Measurements from ENCODE around the gene NUDT1. TPM values are rescaled to one million over a fixed set of nuclear protein-coding genes. Genes with fewer than 3 reads are reported as not detected.

The NUDT1 gene
- total and polyA plus RNA-seq, 2 experiments from 2014 or later = 9.6 to 16.3 TPM

DNA sequence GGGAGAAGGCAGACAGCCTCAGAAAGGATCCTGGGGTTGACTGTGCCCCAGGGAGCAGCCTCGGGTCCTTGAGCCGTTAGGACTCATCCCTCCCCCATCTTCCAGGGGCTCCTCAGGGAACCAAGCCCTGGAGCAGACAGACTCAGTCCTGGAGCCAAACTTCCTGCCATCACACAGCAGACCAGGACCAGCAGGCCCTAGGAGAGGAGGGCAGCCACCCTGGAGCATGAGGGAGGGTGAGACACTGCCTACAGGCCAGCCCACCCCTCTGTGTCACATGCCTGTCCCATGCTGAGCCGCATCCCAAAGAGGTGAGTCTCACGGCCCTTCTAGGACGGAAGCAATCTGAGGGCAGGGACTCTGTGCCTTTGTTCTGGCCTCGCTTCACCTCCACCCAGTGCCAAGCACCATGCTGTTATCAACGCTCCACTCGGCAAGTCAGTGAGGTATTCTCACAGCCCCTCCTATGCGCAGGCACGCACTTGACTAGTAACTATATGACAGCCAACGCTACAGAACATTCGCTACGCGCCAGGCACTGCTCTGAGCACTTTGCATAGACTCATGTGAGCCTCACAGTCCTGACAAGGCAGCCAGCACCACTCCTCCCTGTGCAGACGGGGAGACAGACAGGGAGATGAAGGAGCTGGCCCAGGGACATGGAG lies 28.3 kb upstream of the NUDT1 start:
- Histone ChIP-seq H3K4me3 (no peak overlapping the region), H4K20me1 (ENCODE audit: insufficient read depth, poor library complexity, severe bottlenecking) (no peaks in the 10 kb centered on the region), H3K79me2 (no peaks in the 10 kb centered on the region), H3K27me3 (no peaks in the 10 kb centered on the region), H3K27ac (no peak overlapping the region), H3K4me1 (ENCODE audit: insufficient read depth) (no peaks in the 10 kb centered on the region), H3K4me2 (no peak overlapping the region), H2AFZ (no peak overlapping the region), H3K36me3 (replicated peaks; ENCODE audit: insufficient read depth, low read depth) (no peaks in the 10 kb centered on the region), H3K9me3 (ENCODE audit: low read depth) (no peaks in the 10 kb centered on the region), H3K9me2 (replicated peaks; ENCODE audit: insufficient read depth) (no peaks in the 10 kb centered on the region)
- 93% methylated on average over 13 of the region's 15 CpGs for WGBS (ENCODE audit: low lambda C conversion rate, missing lambda C conversion rate)
- no peak for DNase-seq (ENCODE audit: low spot score)
- TF ChIP-seq EZH2 (IDR thresholded peaks at IDR 0.05; ENCODE audit: borderline replicate concordance) (no peak), EZH2phosphoT487 (IDR thresholded peaks at IDR 0.05; ENCODE audit: low read depth, severe bottlenecking, unreplicated experiment) (no peak)
- TF ChIP-seq, protein P1, sequence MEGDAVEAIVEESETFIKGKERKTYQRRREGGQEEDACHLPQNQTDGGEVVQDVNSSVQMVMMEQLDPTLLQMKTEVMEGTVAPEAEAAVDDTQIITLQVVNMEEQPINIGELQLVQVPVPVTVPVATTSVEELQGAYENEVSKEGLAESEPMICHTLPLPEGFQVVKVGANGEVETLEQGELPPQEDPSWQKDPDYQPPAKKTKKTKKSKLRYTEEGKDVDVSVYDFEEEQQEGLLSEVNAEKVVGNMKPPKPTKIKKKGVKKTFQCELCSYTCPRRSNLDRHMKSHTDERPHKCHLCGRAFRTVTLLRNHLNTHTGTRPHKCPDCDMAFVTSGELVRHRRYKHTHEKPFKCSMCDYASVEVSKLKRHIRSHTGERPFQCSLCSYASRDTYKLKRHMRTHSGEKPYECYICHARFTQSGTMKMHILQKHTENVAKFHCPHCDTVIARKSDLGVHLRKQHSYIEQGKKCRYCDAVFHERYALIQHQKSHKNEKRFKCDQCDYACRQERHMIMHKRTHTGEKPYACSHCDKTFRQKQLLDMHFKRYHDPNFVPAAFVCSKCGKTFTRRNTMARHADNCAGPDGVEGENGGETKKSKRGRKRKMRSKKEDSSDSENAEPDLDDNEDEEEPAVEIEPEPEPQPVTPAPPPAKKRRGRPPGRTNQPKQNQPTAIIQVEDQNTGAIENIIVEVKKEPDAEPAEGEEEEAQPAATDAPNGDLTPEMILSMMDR (IDR thresholded peaks at IDR 0.05; ENCODE audit: poor library complexity) = no peak

DNA sequence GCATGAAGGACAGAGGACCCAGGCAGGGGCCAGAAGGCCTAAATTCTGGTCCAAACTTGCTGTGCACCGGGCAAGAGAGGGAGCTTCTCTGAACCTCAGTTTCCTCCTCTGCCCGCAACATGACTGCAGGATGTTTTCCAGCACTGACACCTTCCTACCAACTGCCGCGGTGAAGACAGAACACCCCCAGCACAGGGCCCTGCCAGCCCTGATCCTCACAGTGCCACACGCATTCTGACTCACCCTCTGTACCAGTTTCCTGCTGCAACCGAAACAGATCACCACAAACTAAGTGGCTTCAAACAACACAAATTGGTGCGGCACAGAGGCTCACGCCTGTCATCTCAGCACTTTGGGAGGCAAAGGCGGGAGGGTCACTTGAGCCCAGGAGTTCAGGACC lies 27.4 kb upstream of the NUDT1 start:
- 97% methylated on average over 9 of the region's 9 CpGs for WGBS (ENCODE audit: low lambda C conversion rate, missing lambda C conversion rate)
- Histone ChIP-seq H3K27me3 (no peaks in the 10 kb centered on the region), H3K4me2 (no peak overlapping the region), H3K9me3 (ENCODE audit: low read depth) (no peaks in the 10 kb centered on the region), H3K4me1 (ENCODE audit: insufficient read depth) (no peaks in the 10 kb centered on the region), H3K79me2 (no peaks in the 10 kb centered on the region), H4K20me1 (ENCODE audit: insufficient read depth, poor library complexity, severe bottlenecking) (no peaks in the 10 kb centered on the region), H3K4me3 (no peak overlapping the region), H3K27ac (no peak overlapping the region), H3K36me3 (replicated peaks; ENCODE audit: insufficient read depth, low read depth) (no peaks in the 10 kb centered on the region), H3K9me2 (replicated peaks; ENCODE audit: insufficient read depth) (no peaks in the 10 kb centered on the region), H2AFZ (no peak overlapping the region)
- no peak for TF ChIP-seq EZH2phosphoT487 (IDR thresholded peaks at IDR 0.05; ENCODE audit: low read depth, severe bottlenecking, unreplicated experiment)
- TF ChIP-seq EZH2 (IDR thresholded peaks at IDR 0.05; ENCODE audit: borderline replicate concordance) = no peak
- TF ChIP-seq, protein P1 (IDR thresholded peaks at IDR 0.05; ENCODE audit: poor library complexity) = no peak
- no peak for DNase-seq (ENCODE audit: low spot score)

DNA sequence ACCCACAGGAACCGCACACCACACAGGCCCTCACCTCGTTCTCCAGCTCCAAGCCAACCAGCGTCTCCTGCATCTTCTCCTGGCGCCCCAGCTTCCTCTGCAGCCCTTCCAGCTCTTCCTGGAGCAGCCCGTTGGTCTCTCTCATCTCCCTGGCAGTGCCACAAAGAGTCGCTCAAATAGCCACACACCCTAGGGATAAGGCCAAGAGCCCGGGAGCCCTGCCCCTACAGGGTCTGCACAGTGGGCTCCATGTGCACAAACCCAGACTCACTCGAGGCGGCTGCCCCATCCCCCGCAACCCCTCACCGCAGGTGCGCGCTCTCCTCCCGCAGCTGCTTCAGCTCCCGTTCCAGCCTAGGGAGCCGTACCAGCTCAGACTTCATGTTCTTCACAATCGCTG lies 26.2 kb upstream of the NUDT1 start:
- TF ChIP-seq, protein P1 (IDR thresholded peaks at IDR 0.05; ENCODE audit: poor library complexity) = no peak
- no peak for TF ChIP-seq EZH2phosphoT487 (IDR thresholded peaks at IDR 0.05; ENCODE audit: low read depth, severe bottlenecking, unreplicated experiment)
- TF ChIP-seq EZH2 (IDR thresholded peaks at IDR 0.05; ENCODE audit: borderline replicate concordance) = no peak
- Histone ChIP-seq H3K36me3 (replicated peaks; ENCODE audit: insufficient read depth, low read depth) (no peaks in the 10 kb centered on the region), H3K79me2 (no peaks in the 10 kb centered on the region)

More for the DNA sequence above, 26.2 kb upstream of the NUDT1 start:
- no peaks in the 10 kb centered on the region for H3K27me3 ChIP-seq
- WGBS (ENCODE audit: low lambda C conversion rate, missing lambda C conversion rate) = 96% methylated on average over 17 of the region's 17 CpGs
- no peak for DNase-seq (ENCODE audit: low spot score)
- no peaks in the 10 kb centered on the region for H3K9me3 ChIP-seq (ENCODE audit: low read depth)
- no peaks in the 10 kb centered on the region for H4K20me1 ChIP-seq (ENCODE audit: insufficient read depth, poor library complexity, severe bottlenecking)
- no peak overlapping the region for H2AFZ ChIP-seq
- no peak overlapping the region for H3K27ac ChIP-seq
- no peaks in the 10 kb centered on the region for H3K4me1 ChIP-seq (ENCODE audit: insufficient read depth)
- H3K4me3 ChIP-seq = no peak overlapping the region
- H3K4me2 ChIP-seq = no peak overlapping the region
- no peaks in the 10 kb centered on the region for H3K9me2 ChIP-seq (replicated peaks; ENCODE audit: insufficient read depth)

Measured in hepatocyte (in vitro differentiated cells).